Activated CD8-positive, alpha-beta T cell treated with anti-CD3 and anti-CD28 coated beads for 36 hours (primary cell): ENCODE measurements around the gene CCDC91. TPM values are rescaled to one million over a fixed set of nuclear protein-coding genes. Genes with fewer than 3 reads are reported as not detected.
"Not testable (repeated sequence)": the region's sequence is repeated elsewhere in the genome, so short reads cannot be mapped to it uniquely, and the experiment has no call there.

Experiments used
- ATAC-seq: fragments of 200-7000 bp; cut with Tn5 transposase; one replicate; pipeline ENCODE4 v1.10.0; 2021; ENCODE audit warnings: mild to moderate bottlenecking, moderate library complexity
- CTCF ChIA-PET: fragments of 350-600 bp; sonication (Branson Sonifier 250); formaldehyde crosslinking; loops from one replicate; lab custom pipeline; 2021; ENCODE audit warnings: antibody characterized with exemption; lab: Charles Lee
- POLR2A ChIA-PET: fragments of 350-600 bp; sonication (Branson Sonifier 250); formaldehyde crosslinking; loops from one replicate; lab custom pipeline; 2021; ENCODE audit warnings: antibody characterized with exemption; lab: Charles Lee
- DNase-seq: peaks from one replicate; pipeline ENCODE4 v3.0.0-alpha.2; 2020
- H3K27ac Mint-ChIP-seq: one replicate; pipeline ENCODE4 v1.8.0; 2021; ENCODE audit warnings: mild to moderate bottlenecking, mixed read lengths
- H3K27me3 Mint-ChIP-seq: one replicate; pipeline ENCODE4 v1.8.0; 2021; ENCODE audit warnings: mixed read lengths
- H3K36me3 Mint-ChIP-seq: one replicate; pipeline ENCODE4 v1.8.0; 2021; ENCODE audit warnings: low read depth, mixed read lengths
- H3K4me1 Mint-ChIP-seq: one replicate; pipeline ENCODE4 v1.8.0; 2021; ENCODE audit warnings: low read depth, mixed read lengths
- H3K4me3 Mint-ChIP-seq: one replicate; pipeline ENCODE4 v1.8.0; 2021; ENCODE audit warnings: mild to moderate bottlenecking, moderate library complexity, mixed read lengths
- H3K9me3 Mint-ChIP-seq: one replicate; pipeline ENCODE4 v1.8.0; 2021; ENCODE audit warnings: mixed read lengths
- intact Hi-C: fragments of 100-400 bp; cut with micrococcal nuclease; formaldehyde crosslinking; loops from one replicate; pipeline ENCODE4 v1.10.0; 2022
- total RNA-seq, 2 experiments: library from RNA; stranded (reverse); gene quantifications; one replicate each; pipeline ENCODE4 v1.2.3, GENCODE V29; 2021
- TF ChIP-seq, protein P1 (sequence below): fragments of 200-600 bp; IDR thresholded peaks from one replicate; pipeline ENCODE4 v1.8.0; 2022; ENCODE audit warnings: antibody characterized with exemption, mild to moderate bottlenecking

The CCDC91 gene
- total RNA-seq, 2 experiments from 2014 or later = 14.7 to 14.8 TPM

- Mint-ChIP-seq H3K36me3 (peaks cover 19% of the 10 kb centered on the region), H3K4me3 (no peak overlapping the region), H3K27me3 (no peaks in the 10 kb centered on the region), H3K9me3 (peaks cover 5% of the 10 kb centered on the region), H3K27ac (no peak overlapping the region), H3K4me1 (no peaks in the 10 kb centered on the region)
- ATAC-seq = no peak
- POLR2A ChIA-PET = no interaction called here
- intact Hi-C loops = no loop called here
- TF ChIP-seq, protein P1, sequence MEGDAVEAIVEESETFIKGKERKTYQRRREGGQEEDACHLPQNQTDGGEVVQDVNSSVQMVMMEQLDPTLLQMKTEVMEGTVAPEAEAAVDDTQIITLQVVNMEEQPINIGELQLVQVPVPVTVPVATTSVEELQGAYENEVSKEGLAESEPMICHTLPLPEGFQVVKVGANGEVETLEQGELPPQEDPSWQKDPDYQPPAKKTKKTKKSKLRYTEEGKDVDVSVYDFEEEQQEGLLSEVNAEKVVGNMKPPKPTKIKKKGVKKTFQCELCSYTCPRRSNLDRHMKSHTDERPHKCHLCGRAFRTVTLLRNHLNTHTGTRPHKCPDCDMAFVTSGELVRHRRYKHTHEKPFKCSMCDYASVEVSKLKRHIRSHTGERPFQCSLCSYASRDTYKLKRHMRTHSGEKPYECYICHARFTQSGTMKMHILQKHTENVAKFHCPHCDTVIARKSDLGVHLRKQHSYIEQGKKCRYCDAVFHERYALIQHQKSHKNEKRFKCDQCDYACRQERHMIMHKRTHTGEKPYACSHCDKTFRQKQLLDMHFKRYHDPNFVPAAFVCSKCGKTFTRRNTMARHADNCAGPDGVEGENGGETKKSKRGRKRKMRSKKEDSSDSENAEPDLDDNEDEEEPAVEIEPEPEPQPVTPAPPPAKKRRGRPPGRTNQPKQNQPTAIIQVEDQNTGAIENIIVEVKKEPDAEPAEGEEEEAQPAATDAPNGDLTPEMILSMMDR = no peak
- CTCF ChIA-PET = no interaction called here
- no peak for DNase-seq
Observed at GRCh38 chr12:28320353-28320752, 130.1 kb downstream of the CCDC91 start.

DNA sequence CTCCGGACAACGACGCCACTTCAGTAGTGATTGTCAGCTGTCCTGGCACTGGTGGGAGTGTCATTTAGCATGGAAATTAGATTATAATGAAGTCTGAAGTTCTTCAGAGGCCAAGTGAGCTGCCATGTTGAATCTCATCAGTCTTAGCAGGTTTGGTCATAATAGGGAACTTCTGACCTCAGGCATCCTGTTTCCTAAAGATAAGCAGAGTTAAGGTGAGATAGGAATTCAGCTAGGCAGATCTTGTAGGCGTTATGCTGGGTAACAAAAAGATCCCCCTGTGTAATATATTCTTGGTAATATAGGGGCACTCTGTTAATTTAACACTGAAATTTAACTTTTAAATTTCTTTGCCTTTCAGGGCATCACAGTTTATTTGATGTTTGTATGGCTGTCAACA lies 137.5 kb downstream of the CCDC91 start:
- H3K36me3 Mint-ChIP-seq = peaks cover 23% of the 10 kb centered on the region
- H3K27ac Mint-ChIP-seq = no peak overlapping the region
- TF ChIP-seq, protein P1 = no peak
- ChIA-PET CTCF (no interaction called here), POLR2A (no interaction called here)
- intact Hi-C loops = no loop called here
- no peaks in the 10 kb centered on the region for H3K27me3 Mint-ChIP-seq
- DNase-seq (no peak), ATAC-seq (no peak)
- H3K9me3 Mint-ChIP-seq = peaks cover 9% of the 10 kb centered on the region
- no peak overlapping the region for H3K4me3 Mint-ChIP-seq
- no peaks in the 10 kb centered on the region for H3K4me1 Mint-ChIP-seq

GRCh38 chr12:28328967-28329366 lies 138.7 kb downstream of the CCDC91 start:
- Mint-ChIP-seq H3K4me1 (no peaks in the 10 kb centered on the region), H3K9me3 (peaks cover 9% of the 10 kb centered on the region), H3K27me3 (no peaks in the 10 kb centered on the region), H3K4me3 (no peak overlapping the region), H3K36me3 (peaks cover 23% of the 10 kb centered on the region), H3K27ac (no peak overlapping the region)
- TF ChIP-seq, protein P1 = no peak
- ChIA-PET CTCF (no interaction called here), POLR2A (no interaction called here)
- ATAC-seq (no peak), DNase-seq (no peak)
- intact Hi-C loops = no loop called here

DNA sequence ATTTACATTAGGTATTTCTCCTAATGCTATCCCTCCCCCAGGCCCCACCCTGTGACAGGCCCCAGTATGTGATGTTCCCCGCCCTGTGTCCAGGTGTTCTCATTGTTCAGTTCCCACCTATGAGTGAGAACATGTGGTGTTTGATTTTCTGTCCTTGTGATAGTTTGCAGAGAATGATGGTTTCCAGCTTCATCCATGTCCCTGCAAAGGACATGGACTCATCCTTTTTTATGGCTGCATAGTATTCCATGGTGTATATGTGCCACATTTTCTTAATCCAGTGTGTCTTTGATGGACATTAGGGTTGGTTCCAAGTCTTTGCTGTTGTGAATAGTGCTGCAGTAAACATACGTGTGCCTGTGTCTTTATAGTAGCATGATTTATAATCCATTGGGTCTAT lies 139.5 kb downstream of the CCDC91 start:
- DNase-seq, CTCF ChIA-PET, ATAC-seq, H3K4me1 Mint-ChIP-seq, intact Hi-C loops, H3K27ac Mint-ChIP-seq, H3K4me3 Mint-ChIP-seq, H3K27me3 Mint-ChIP-seq, POLR2A ChIA-PET, H3K9me3 Mint-ChIP-seq: not testable (repeated sequence)
- peaks cover 23% of the 10 kb centered on the region for H3K36me3 Mint-ChIP-seq

GRCh38 chr12:28330232-28330631 lies 140.0 kb downstream of the CCDC91 start:
- H3K27me3 Mint-ChIP-seq, DNase-seq, H3K4me1 Mint-ChIP-seq, CTCF ChIA-PET, intact Hi-C loops, H3K4me3 Mint-ChIP-seq, H3K9me3 Mint-ChIP-seq, H3K27ac Mint-ChIP-seq, ATAC-seq, POLR2A ChIA-PET: not testable (repeated sequence)
- peaks cover 23% of the 10 kb centered on the region for H3K36me3 Mint-ChIP-seq

GRCh38 chr12:28331130-28331529 lies 140.9 kb downstream of the CCDC91 start:
- DNase-seq (no peak), ATAC-seq (no peak)
- ChIA-PET POLR2A (no interaction called here), CTCF (no interaction called here)
- intact Hi-C loops = no loop called here
- H3K27me3 Mint-ChIP-seq = no peaks in the 10 kb centered on the region
- no peak overlapping the region for H3K27ac Mint-ChIP-seq
- H3K36me3 Mint-ChIP-seq = peaks cover 23% of the 10 kb centered on the region
- no peaks in the 10 kb centered on the region for H3K4me1 Mint-ChIP-seq
- TF ChIP-seq, protein P1 = no peak
- peaks cover 9% of the 10 kb centered on the region for H3K9me3 Mint-ChIP-seq
- H3K4me3 Mint-ChIP-seq = no peak overlapping the region
